Activated naive CD8-positive, alpha-beta T cell treated with anti-CD3 and anti-CD28 coated beads for 36 hours (primary cell): ENCODE data around the gene GALNT18. TPM values are rescaled to one million over a fixed set of nuclear protein-coding genes. Genes with fewer than 3 reads are reported as not detected.

Experiments used
- DNase-seq: peaks from one replicate; pipeline ENCODE4 v3.0.0; 2021
- H3K27ac Mint-ChIP-seq: one replicate; pipeline ENCODE4 v1.8.0; 2022; ENCODE audit warnings: mild to moderate bottlenecking, moderate library complexity, mixed read lengths
- H3K27me3 Mint-ChIP-seq: one replicate; pipeline ENCODE4 v1.8.0; 2022; ENCODE audit warnings: mild to moderate bottlenecking, mixed read lengths
- H3K36me3 Mint-ChIP-seq: one replicate; pipeline ENCODE4 v1.8.0; 2021; ENCODE audit warnings: mild to moderate bottlenecking, mixed read lengths
- H3K4me1 Mint-ChIP-seq: one replicate; pipeline ENCODE4 v1.8.0; 2021; ENCODE audit warnings: mixed read lengths
- H3K4me3 Mint-ChIP-seq: one replicate; pipeline ENCODE4 v1.8.0; 2022; ENCODE audit warnings: mild to moderate bottlenecking, moderate library complexity, mixed read lengths
- H3K9me3 Mint-ChIP-seq: one replicate; pipeline ENCODE4 v1.8.0; 2022; ENCODE audit warnings: mixed read lengths
- total RNA-seq, 2 experiments: library from RNA; stranded (reverse); gene quantifications; one replicate each; pipeline ENCODE4 v1.2.3, GENCODE V29; 2021

GALNT18 gene
- total RNA-seq, 2 experiments from 2014 or later = 10.0 to 10.5 TPM

GRCh38 chr11:11400121-11400520 lies 221.7 kb downstream of the GALNT18 start:
- Mint-ChIP-seq H3K4me1 (no peaks in the 10 kb centered on the region), H3K27me3 (peaks cover 14% of the 10 kb centered on the region), H3K9me3 (no peaks in the 10 kb centered on the region), H3K36me3 (no peaks in the 10 kb centered on the region), H3K4me3 (no peak overlapping the region), H3K27ac (no peak overlapping the region)
- DNase-seq = no peak

- H3K4me3 Mint-ChIP-seq = no peak overlapping the region
- H3K4me1 Mint-ChIP-seq = no peaks in the 10 kb centered on the region
- DNase-seq = no peak
- H3K27me3 Mint-ChIP-seq = peaks cover 7% of the 10 kb centered on the region
- H3K36me3 Mint-ChIP-seq = no peaks in the 10 kb centered on the region
- no peaks in the 10 kb centered on the region for H3K9me3 Mint-ChIP-seq
- H3K27ac Mint-ChIP-seq = no peak overlapping the region
These were observed 224.0 kb downstream of the GALNT18 start for GRCh38 chr11:11397781-11398180.

- Mint-ChIP-seq H3K27me3 (peaks cover 7% of the 10 kb centered on the region), H3K4me3 (no peak overlapping the region), H3K27ac (no peak overlapping the region), H3K9me3 (no peaks in the 10 kb centered on the region), H3K36me3 (no peaks in the 10 kb centered on the region), H3K4me1 (no peaks in the 10 kb centered on the region)
- DNase-seq = no peak
These were observed 224.8 kb downstream of the GALNT18 start for GRCh38 chr11:11397036-11397415.

GRCh38 chr11:11396301-11397035 lies 225.3 kb downstream of the GALNT18 start:
- no peaks in the 10 kb centered on the region for H3K9me3 Mint-ChIP-seq
- H3K4me3 Mint-ChIP-seq = no peak overlapping the region
- H3K36me3 Mint-ChIP-seq = no peaks in the 10 kb centered on the region
- no peak for DNase-seq
- H3K27me3 Mint-ChIP-seq = peaks cover 7% of the 10 kb centered on the region
- H3K4me1 Mint-ChIP-seq = no peaks in the 10 kb centered on the region
- H3K27ac Mint-ChIP-seq = no peak overlapping the region

- no peak overlapping the region for H3K4me3 Mint-ChIP-seq
- H3K36me3 Mint-ChIP-seq = no peaks in the 10 kb centered on the region
- H3K4me1 Mint-ChIP-seq = no peaks in the 10 kb centered on the region
- H3K27me3 Mint-ChIP-seq = peaks cover 7% of the 10 kb centered on the region
- no peak overlapping the region for H3K27ac Mint-ChIP-seq
- H3K9me3 Mint-ChIP-seq = no peaks in the 10 kb centered on the region
- DNase-seq = no peak
These were observed 226.7 kb downstream of the GALNT18 start for GRCh38 chr11:11395126-11395525.

GRCh38 chr11:11394241-11394640 lies 227.6 kb downstream of the GALNT18 start:
- H3K27ac Mint-ChIP-seq = no peak overlapping the region
- peaks cover 7% of the 10 kb centered on the region for H3K27me3 Mint-ChIP-seq
- no peak overlapping the region for H3K4me3 Mint-ChIP-seq
- no peak for DNase-seq
- no peaks in the 10 kb centered on the region for H3K9me3 Mint-ChIP-seq
- no peaks in the 10 kb centered on the region for H3K36me3 Mint-ChIP-seq
- H3K4me1 Mint-ChIP-seq = no peaks in the 10 kb centered on the region

- Mint-ChIP-seq H3K4me1 (no peaks in the 10 kb centered on the region), H3K27ac (no peak overlapping the region), H3K27me3 (peaks cover 7% of the 10 kb centered on the region), H3K36me3 (no peaks in the 10 kb centered on the region), H3K4me3 (no peak overlapping the region), H3K9me3 (no peaks in the 10 kb centered on the region)
- no peak for DNase-seq
These were observed 229.9 kb downstream of the GALNT18 start for GRCh38 chr11:11391796-11392463.

GRCh38 chr11:11391169-11391568 lies 230.6 kb downstream of the GALNT18 start:
- Mint-ChIP-seq H3K4me1 (no peaks in the 10 kb centered on the region), H3K27ac (no peak overlapping the region), H3K36me3 (no peaks in the 10 kb centered on the region), H3K9me3 (no peaks in the 10 kb centered on the region), H3K4me3 (no peak overlapping the region), H3K27me3 (peaks cover 4% of the 10 kb centered on the region)
- no peak for DNase-seq

GRCh38 chr11:11390068-11390771 lies 231.6 kb downstream of the GALNT18 start:
- Mint-ChIP-seq H3K9me3 (no peaks in the 10 kb centered on the region), H3K4me3 (no peak overlapping the region), H3K4me1 (no peaks in the 10 kb centered on the region), H3K27me3 (no peaks in the 10 kb centered on the region), H3K27ac (no peak overlapping the region), H3K36me3 (no peaks in the 10 kb centered on the region)
- no peak for DNase-seq

GRCh38 chr11:11389238-11389637 lies 232.6 kb downstream of the GALNT18 start:
- H3K36me3 Mint-ChIP-seq = no peaks in the 10 kb centered on the region
- H3K4me1 Mint-ChIP-seq = no peaks in the 10 kb centered on the region
- no peak for DNase-seq
- no peaks in the 10 kb centered on the region for H3K27me3 Mint-ChIP-seq
- H3K4me3 Mint-ChIP-seq = no peak overlapping the region
- H3K9me3 Mint-ChIP-seq = no peaks in the 10 kb centered on the region
- no peak overlapping the region for H3K27ac Mint-ChIP-seq

GRCh38 chr11:11387622-11388305 lies 234.0 kb downstream of the GALNT18 start:
- no peak overlapping the region for H3K4me3 Mint-ChIP-seq

GRCh38 chr11:11387207-11387606 lies 234.6 kb downstream of the GALNT18 start:
- Mint-ChIP-seq H3K9me3 (no peaks in the 10 kb centered on the region), H3K36me3 (no peaks in the 10 kb centered on the region), H3K27ac (no peak overlapping the region), H3K4me3 (no peak overlapping the region), H3K27me3 (no peaks in the 10 kb centered on the region), H3K4me1 (no peaks in the 10 kb centered on the region)
- no peak for DNase-seq

More at GRCh38 chr11:11387622-11388305, 234.0 kb downstream of the GALNT18 start:
- no peaks in the 10 kb centered on the region for H3K27me3 Mint-ChIP-seq
- H3K4me1 Mint-ChIP-seq = no peaks in the 10 kb centered on the region
- DNase-seq = no peak
- H3K36me3 Mint-ChIP-seq = no peaks in the 10 kb centered on the region
- no peak overlapping the region for H3K27ac Mint-ChIP-seq
- no peaks in the 10 kb centered on the region for H3K9me3 Mint-ChIP-seq

- H3K9me3 Mint-ChIP-seq = no peaks in the 10 kb centered on the region
- H3K4me3 Mint-ChIP-seq = no peak overlapping the region
- DNase-seq = no peak
- H3K27ac Mint-ChIP-seq = no peak overlapping the region
- H3K36me3 Mint-ChIP-seq = no peaks in the 10 kb centered on the region
- no peaks in the 10 kb centered on the region for H3K4me1 Mint-ChIP-seq
- no peaks in the 10 kb centered on the region for H3K27me3 Mint-ChIP-seq
These were observed 237.0 kb downstream of the GALNT18 start for GRCh38 chr11:11384829-11385228.

GRCh38 chr11:11383995-11384394 lies 237.8 kb downstream of the GALNT18 start:
- Mint-ChIP-seq H3K36me3 (no peaks in the 10 kb centered on the region), H3K9me3 (no peaks in the 10 kb centered on the region), H3K4me1 (no peaks in the 10 kb centered on the region), H3K27ac (no peak overlapping the region), H3K27me3 (no peaks in the 10 kb centered on the region), H3K4me3 (no peak overlapping the region)
- DNase-seq = no peak
